ENCODE data around the gene FAM83C.

Gene FAM83C

GRCh38 chr20:35283441-35284266 is 8.6 kb downstream of the FAM83C start:
- peak in 1 of 2 experiments; percentile 49 for DNase-seq

- no peak for DNase-seq
Observed at GRCh38 chr20:35281506-35282101, 10.6 kb downstream of the FAM83C start.

GRCh38 chr20:35280523-35280922 is 11.7 kb downstream of the FAM83C start:
- DNase-seq: no peak

- no peak for DNase-seq
Observed at GRCh38 chr20:35279533-35280174, 12.6 kb downstream of the FAM83C start.

GRCh38 chr20:35279040-35279439 is 13.2 kb downstream of the FAM83C start:
- no peak for DNase-seq

GRCh38 chr20:35277531-35278395 is 14.5 kb downstream of the FAM83C start, which contains the start of gene MMP24OS:
Gene MMP24OS, minus strand, starts transcription at chr20:35278122. Its CDS starts 193 bp downstream, at chr20:35277929.
- DNase-seq: peak; percentile 86

GRCh38 chr20:35277127-35277526 is 15.1 kb downstream of the FAM83C start:
- DNase-seq: no peak

- no peak for DNase-seq
Observed at GRCh38 chr20:35276408-35276807, 15.8 kb downstream of the FAM83C start.

GRCh38 chr20:35275741-35276251 is 16.4 kb downstream of the FAM83C start:
- no peak for DNase-seq

- no peak for DNase-seq
Observed at GRCh38 chr20:35274172-35275092, 17.8 kb downstream of the FAM83C start.

GRCh38 chr20:35273449-35274171 is 18.6 kb downstream of the FAM83C start:
- DNase-seq: no peak

- DNase-seq: no peak
Observed at GRCh38 chr20:35271904-35272303, 20.3 kb downstream of the FAM83C start.

GRCh38 chr20:35271073-35271882 is 20.9 kb downstream of the FAM83C start:
- no peak for DNase-seq

- no peak for DNase-seq
Observed at GRCh38 chr20:35270021-35270902, 22.0 kb downstream of the FAM83C start.

GRCh38 chr20:35269055-35269781 is 23.0 kb downstream of the FAM83C start:
- peak in 1 of 2 experiments; percentile 40 for DNase-seq

- DNase-seq: no peak
Observed at GRCh38 chr20:35267092-35267491, 25.1 kb downstream of the FAM83C start.

GRCh38 chr20:35264755-35265154 is 27.5 kb downstream of the FAM83C start:
- DNase-seq: no peak

All from stimulated activated CD4-positive, alpha-beta T cell treated with anti-CD3 and anti-CD28 coated beads, Interleukin-4, amount 100 ng/mL, for 4 hours (primary cell).